ENCODE results near the gene SLC8A3.

SLC8A3 gene

DNA sequence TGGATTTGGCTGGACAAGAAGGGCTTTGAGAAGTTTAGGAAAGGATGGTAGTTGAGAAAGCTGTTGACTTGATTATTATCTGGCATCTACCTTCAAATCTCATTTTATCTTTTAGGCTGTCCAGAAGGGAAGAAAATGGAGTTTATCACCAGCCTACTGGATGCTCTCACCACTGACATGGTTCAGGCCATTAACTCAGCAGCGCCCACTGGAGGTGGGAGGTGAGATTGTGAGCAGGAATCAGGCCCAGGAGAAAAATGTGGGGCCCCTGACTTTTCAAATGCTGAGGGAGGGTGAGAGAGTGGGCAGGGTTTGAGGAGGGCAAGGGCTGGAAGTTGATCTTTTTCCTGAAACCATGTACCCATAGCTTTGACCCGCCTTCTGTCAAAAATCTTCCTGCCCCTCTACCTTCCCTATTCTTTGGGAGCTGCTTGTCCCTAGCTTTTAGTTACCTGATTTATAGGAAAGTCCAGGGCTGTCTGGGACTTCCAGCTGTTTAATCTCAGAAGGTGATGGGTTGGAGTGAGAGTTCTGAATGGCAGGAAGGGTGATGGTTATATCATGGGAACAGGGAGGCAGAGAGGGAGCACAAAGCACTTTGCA, 175.4 kb downstream of the SLC8A3 start:
- TF ChIP-seq, protein P1, sequence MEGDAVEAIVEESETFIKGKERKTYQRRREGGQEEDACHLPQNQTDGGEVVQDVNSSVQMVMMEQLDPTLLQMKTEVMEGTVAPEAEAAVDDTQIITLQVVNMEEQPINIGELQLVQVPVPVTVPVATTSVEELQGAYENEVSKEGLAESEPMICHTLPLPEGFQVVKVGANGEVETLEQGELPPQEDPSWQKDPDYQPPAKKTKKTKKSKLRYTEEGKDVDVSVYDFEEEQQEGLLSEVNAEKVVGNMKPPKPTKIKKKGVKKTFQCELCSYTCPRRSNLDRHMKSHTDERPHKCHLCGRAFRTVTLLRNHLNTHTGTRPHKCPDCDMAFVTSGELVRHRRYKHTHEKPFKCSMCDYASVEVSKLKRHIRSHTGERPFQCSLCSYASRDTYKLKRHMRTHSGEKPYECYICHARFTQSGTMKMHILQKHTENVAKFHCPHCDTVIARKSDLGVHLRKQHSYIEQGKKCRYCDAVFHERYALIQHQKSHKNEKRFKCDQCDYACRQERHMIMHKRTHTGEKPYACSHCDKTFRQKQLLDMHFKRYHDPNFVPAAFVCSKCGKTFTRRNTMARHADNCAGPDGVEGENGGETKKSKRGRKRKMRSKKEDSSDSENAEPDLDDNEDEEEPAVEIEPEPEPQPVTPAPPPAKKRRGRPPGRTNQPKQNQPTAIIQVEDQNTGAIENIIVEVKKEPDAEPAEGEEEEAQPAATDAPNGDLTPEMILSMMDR (conservative IDR thresholded peaks at IDR 0.05; ENCODE audit: low read depth, low read length) = peak; percentile 66
- no peak for DNase-seq (ENCODE audit: low read depth)
- H3K4me3 ChIP-seq (ENCODE audit: low read length) = no peak overlapping the region

- H3K4me3 ChIP-seq (ENCODE audit: low read length) = no peak overlapping the region
- no peak for DNase-seq (ENCODE audit: low read depth)
- TF ChIP-seq, protein P1 (conservative IDR thresholded peaks at IDR 0.05; ENCODE audit: low read depth, low read length) = no peak
Measured at GRCh38 chr14:70011708-70012107, 177.0 kb downstream of the SLC8A3 start.

DNA sequence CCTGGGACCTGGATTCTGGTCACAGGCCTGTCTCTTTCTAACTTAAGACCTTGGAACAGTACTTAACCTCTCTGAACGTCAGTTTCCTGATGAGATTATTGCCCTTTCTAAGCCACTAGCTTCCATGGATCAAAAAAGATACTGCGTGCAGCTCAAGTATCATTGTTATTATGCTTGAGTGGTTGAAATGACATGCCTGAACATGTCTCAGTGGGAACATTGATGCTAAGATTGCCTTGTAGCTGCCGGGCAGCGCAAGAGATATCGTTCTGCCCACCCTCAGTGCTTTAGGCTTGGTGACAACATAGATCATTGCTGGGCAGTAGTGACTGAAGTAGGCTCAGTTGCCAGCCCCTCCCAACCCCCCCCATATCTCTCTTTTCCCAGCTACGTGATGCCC, 177.7 kb downstream of the SLC8A3 start:
- no peak for DNase-seq (ENCODE audit: low read depth)
- no peak overlapping the region for H3K4me3 ChIP-seq (ENCODE audit: low read length)
- TF ChIP-seq, protein P1 (conservative IDR thresholded peaks at IDR 0.05; ENCODE audit: low read depth, low read length) = no peak

DNA sequence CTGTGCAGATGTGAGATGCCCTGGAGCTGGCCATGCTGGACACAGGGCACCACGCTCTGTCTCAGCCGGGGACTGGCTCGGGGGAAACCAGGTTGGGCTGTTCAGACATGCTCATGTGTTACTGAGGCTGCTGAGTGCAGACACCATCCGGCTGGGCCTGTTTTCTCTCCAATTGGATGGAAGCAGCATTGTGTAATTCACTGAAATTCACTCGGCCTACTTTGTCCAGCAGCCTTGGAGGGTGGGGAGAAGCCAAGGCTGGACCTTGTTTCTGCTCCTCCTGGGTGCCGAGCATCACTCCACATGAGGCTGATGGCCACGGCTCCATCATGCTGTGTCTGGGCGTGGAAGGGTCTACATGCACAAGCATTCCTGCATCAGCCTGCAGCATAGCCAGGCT, 178.8 kb downstream of the SLC8A3 start:
- no peak for DNase-seq (ENCODE audit: low read depth)
- H3K4me3 ChIP-seq (ENCODE audit: low read length) = no peak overlapping the region
- TF ChIP-seq, protein P1 (conservative IDR thresholded peaks at IDR 0.05; ENCODE audit: low read depth, low read length) = no peak

DNA sequence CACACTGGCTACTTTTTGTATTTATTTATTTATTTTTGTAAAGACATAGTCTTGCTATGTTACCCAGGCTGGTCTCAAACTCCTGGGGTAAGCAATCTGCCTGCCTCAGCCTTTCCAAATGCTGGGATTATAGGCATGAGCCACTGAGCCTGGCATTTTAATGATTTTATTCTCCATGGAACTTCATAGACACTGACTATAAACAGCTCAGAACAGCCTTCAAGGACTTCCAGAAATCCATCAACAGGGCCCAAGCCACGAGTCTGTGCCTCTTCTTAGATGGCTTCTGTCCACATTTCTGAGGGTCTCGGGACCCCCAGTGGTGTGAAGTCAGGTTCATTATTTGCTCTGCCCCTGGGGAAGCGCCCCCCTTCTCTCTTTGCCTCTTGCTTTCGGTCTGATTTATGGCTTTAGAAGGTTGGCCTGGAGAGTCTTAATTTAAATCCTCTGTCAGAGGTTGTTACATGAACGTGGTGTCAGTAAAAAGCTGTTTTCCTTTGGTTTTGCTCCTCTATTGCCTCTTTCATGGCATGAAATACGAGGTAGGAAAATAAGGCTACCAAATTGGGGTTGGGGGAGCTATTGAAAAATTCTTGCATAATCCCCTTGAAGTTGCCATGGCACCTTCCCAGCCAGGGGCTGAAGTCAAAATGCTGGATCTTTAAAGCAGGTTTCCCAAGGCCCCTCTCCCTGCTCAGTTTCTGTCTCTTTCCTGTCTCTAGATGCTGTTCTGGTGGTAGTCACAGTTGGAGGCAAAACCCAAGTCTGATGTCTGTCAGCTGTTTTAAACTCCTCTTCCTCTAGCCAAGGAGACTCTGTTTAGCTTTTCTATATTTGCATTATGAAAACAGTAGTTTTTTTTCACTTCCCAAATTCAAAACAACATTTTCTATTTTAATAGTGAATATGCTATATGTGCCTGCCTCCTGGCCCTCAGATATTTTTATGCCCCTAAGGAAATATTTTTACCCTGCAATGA, 180.2 kb downstream of the SLC8A3 start:
- DNase-seq (ENCODE audit: low read depth) = no peak
- TF ChIP-seq, protein P1 (conservative IDR thresholded peaks at IDR 0.05; ENCODE audit: low read depth, low read length) = no peak
- H3K4me3 ChIP-seq (ENCODE audit: low read length) = no peak overlapping the region

- no peak overlapping the region for H3K4me3 ChIP-seq (ENCODE audit: low read length)
- TF ChIP-seq, protein P1 (conservative IDR thresholded peaks at IDR 0.05; ENCODE audit: low read depth, low read length) = no peak
- no peak for DNase-seq (ENCODE audit: low read depth)
Measured at GRCh38 chr14:70006699-70007098, 182.1 kb downstream of the SLC8A3 start.

Measured in retinal pigment epithelial cell (primary cell).